A549 treated with AZD2906 at 1 μM for 4 hours (cell line): ENCODE results near the gene IDUA. TPM values are rescaled to one million over a fixed set of nuclear protein-coding genes. Genes with fewer than 3 reads are reported as not detected.

Source experiments
- total RNA-seq: library from RNA; stranded (reverse); fragments of 200-300 nt; extraction: Qiagen RNA extraction; gene quantifications from 5 replicates; pipeline ENCODE4 v1.2.3, GENCODE V29; 2022

Gene IDUA
- total RNA-seq = 4.9 to 12.9 TPM (median 11.8 TPM) in 5 replicates

DNA sequence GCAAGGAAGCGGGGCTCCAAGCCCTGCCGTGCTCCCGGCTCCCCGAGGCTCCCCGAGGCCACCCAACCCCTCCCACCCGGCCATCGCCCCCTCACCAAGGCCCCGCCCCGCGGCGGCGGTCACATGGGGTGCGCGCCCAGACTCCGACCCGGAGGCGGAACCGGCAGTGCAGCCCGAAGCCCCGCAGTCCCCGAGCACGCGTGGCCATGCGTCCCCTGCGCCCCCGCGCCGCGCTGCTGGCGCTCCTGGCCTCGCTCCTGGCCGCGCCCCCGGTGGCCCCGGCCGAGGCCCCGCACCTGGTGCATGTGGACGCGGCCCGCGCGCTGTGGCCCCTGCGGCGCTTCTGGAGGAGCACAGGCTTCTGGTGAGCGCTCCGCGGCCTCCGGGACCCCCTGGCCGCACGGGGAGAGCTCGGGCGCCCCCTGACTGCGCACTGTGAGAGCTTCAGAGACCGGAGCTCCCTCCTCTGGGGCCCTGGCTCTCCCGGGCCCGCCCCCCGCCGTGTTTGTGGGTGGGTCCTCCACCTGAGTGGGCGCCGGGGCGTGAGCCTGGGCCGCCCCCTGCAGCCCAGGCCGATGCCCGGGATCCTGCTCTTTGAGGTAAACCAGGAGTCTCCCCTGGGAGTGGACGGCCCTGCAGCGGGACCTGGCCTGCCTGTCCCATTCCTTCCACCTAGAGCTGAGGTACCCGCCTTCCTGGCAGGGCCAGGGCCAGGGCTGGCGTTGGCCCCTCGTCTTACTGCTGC lies at the start of gene IDUA:
TSS of gene IDUA (plus strand) at position 166 of the 745 bp plus-strand sequence. CDS start at position 207, 41 bp downstream.

GRCh38 chr4:973431-974397 lies 13.1 kb upstream of the IDUA start, which contains the start of gene DGKQ:
DGKQ (minus strand) TSS chr4:973569; CDS start chr4:973482, 87 bp downstream.

GRCh38 chr4:993111-994029 lies 6.5 kb downstream of the IDUA start, which contains the start of gene SLC26A1:
SLC26A1 (minus strand) TSS chr4:993404; CDS start chr4:991703, 1,701 bp downstream.

DNA sequence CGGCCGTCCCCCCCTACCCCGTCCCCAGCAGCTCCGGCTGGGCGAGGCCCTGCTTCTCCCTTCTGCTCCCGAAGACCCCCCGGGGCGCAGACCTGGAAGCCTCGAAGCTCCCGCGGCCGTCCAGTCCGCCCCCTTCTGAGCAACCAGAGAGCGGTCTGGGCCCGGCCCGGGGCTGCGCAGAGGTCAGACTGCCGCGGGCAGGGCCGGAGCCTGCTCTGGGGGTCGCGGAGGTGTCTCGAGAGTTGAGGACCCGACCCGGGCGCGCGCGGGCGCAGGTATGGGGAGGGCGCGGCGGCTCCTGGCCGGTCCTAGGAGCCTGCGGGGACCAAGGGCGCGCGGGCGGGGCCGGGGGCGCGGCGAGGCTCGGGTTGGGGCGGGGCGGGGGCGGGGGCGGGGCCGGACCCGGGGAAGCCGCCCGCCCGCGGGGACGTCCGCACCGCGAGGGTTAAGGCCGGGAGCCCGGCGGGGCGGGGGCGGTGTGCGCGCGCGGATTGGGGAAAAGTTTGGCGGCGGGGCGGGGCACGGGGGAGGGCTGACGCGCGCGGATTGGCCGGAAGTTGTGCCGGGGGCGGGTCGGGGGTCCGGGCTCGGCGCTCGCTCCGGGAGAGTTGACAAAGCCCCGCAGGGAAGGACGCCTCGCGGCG lies 24.3 kb downstream of the IDUA start, which contains the start of gene FGFRL1:
TSS of gene FGFRL1 (plus strand) at position 605 of the 644 bp plus-strand sequence. CDS start 860 bp downstream, outside the sequence.

Other genes starting within 250 kb of the IDUA start
- 0.51 to 0.70 TPM (median 0.64 TPM) in 5 replicates for gene CPLX1, start 160.9 kb upstream of the IDUA start, total RNA-seq
- 36.4 to 50.5 TPM (median 46.9 TPM) in 5 replicates for gene GAK, start 54.7 kb upstream of the IDUA start, total RNA-seq
- 8.9 to 12.1 TPM (median 10.4 TPM) in 5 replicates for gene TMEM175, start 54.6 kb upstream of the IDUA start, total RNA-seq
- gene DGKQ, start 13.5 kb upstream of the IDUA start, total RNA-seq = 4.8 to 9.1 TPM (median 7.5 TPM) in 5 replicates
- gene SLC26A1, start 6.4 kb downstream of the IDUA start, total RNA-seq = 0.20 to 0.74 TPM (median 0.26 TPM) in 5 replicates
- gene FGFRL1, start 24.6 kb downstream of the IDUA start, total RNA-seq = 14.3 to 21.6 TPM (median 20.1 TPM) in 5 replicates
- 2.0 to 2.8 TPM (median 2.6 TPM) in 5 replicates for gene RNF212, start 126.5 kb downstream of the IDUA start, total RNA-seq
- 0.38 to 0.91 TPM (median 0.43 TPM) in 5 replicates for gene SPON2, start 185.5 kb downstream of the IDUA start, total RNA-seq